ENCODE results near the gene IL6. TPM values are rescaled to one million over a fixed set of nuclear protein-coding genes. Genes with fewer than 3 reads are reported as not detected.

IL6 gene
- total RNA-seq, 1 experiment from 2014 or later: 0.52 TPM

GRCh38 chr7:22758576-22758975 lies 31.6 kb downstream of the IL6 start:
- ChIA-PET POLR2A (no interaction called here), CTCF (interaction anchor here (3.6 kb wide), 1 partner anchor 24 kb away, joined by 17 read pairs; no protein-coding TSS in a partner anchor)
- DNase-seq (ENCODE audit: low spot score) (no peak), ATAC-seq (no peak)
- Mint-ChIP-seq H3K36me3 (peaks cover 16% of the 10 kb centered on the region), H3K27me3 (ENCODE audit: low read depth) (no peaks in the 10 kb centered on the region; the same call in 1 of the 2 replicates), H3K4me1 (0 out of 2 replicates have a peak, but pooled peaks cover 4% of the 10 kb centered on the region), H3K27ac (no peak overlapping the region), H3K4me3 (no peak overlapping the region), H3K9me3 (peaks cover 34% of the 10 kb centered on the region)
- TF ChIP-seq, protein P1, sequence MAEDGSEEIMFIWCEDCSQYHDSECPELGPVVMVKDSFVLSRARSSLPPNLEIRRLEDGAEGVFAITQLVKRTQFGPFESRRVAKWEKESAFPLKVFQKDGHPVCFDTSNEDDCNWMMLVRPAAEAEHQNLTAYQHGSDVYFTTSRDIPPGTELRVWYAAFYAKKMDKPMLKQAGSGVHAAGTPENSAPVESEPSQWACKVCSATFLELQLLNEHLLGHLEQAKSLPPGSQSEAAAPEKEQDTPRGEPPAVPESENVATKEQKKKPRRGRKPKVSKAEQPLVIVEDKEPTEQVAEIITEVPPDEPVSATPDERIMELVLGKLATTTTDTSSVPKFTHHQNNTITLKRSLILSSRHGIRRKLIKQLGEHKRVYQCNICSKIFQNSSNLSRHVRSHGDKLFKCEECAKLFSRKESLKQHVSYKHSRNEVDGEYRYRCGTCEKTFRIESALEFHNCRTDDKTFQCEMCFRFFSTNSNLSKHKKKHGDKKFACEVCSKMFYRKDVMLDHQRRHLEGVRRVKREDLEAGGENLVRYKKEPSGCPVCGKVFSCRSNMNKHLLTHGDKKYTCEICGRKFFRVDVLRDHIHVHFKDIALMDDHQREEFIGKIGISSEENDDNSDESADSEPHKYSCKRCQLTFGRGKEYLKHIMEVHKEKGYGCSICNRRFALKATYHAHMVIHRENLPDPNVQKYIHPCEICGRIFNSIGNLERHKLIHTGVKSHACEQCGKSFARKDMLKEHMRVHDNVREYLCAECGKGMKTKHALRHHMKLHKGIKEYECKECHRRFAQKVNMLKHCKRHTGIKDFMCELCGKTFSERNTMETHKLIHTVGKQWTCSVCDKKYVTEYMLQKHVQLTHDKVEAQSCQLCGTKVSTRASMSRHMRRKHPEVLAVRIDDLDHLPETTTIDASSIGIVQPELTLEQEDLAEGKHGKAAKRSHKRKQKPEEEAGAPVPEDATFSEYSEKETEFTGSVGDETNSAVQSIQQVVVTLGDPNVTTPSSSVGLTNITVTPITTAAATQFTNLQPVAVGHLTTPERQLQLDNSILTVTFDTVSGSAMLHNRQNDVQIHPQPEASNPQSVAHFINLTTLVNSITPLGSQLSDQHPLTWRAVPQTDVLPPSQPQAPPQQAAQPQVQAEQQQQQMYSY (CRISPR knock-in tag; IDR thresholded peaks at IDR 0.05): no peak
- TF ChIP-seq EMX1 (CRISPR knock-in tag; IDR thresholded peaks at IDR 0.05): no peak
- TF ChIP-seq GABPB1 (CRISPR knock-in tag; IDR thresholded peaks at IDR 0.05): no peak
- TF ChIP-seq, protein P2, sequence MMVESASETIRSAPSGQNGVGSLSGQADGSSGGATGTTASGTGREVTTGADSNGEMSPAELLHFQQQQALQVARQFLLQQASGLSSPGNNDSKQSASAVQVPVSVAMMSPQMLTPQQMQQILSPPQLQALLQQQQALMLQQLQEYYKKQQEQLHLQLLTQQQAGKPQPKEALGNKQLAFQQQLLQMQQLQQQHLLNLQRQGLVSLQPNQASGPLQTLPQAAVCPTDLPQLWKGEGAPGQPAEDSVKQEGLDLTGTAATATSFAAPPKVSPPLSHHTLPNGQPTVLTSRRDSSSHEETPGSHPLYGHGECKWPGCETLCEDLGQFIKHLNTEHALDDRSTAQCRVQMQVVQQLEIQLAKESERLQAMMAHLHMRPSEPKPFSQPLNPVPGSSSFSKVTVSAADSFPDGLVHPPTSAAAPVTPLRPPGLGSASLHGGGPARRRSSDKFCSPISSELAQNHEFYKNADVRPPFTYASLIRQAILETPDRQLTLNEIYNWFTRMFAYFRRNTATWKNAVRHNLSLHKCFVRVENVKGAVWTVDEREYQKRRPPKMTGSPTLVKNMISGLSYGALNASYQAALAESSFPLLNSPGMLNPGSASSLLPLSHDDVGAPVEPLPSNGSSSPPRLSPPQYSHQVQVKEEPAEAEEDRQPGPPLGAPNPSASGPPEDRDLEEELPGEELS (CRISPR knock-in tag; IDR thresholded peaks at IDR 0.05): no peak
- no peak for TF ChIP-seq ZNF396 (CRISPR knock-in tag; IDR thresholded peaks at IDR 0.05; ENCODE audit: borderline replicate concordance)
- TF ChIP-seq TCF7 (CRISPR knock-in tag; IDR thresholded peaks at IDR 0.05; ENCODE audit: low read depth): no peak
- TF ChIP-seq, protein P3, sequence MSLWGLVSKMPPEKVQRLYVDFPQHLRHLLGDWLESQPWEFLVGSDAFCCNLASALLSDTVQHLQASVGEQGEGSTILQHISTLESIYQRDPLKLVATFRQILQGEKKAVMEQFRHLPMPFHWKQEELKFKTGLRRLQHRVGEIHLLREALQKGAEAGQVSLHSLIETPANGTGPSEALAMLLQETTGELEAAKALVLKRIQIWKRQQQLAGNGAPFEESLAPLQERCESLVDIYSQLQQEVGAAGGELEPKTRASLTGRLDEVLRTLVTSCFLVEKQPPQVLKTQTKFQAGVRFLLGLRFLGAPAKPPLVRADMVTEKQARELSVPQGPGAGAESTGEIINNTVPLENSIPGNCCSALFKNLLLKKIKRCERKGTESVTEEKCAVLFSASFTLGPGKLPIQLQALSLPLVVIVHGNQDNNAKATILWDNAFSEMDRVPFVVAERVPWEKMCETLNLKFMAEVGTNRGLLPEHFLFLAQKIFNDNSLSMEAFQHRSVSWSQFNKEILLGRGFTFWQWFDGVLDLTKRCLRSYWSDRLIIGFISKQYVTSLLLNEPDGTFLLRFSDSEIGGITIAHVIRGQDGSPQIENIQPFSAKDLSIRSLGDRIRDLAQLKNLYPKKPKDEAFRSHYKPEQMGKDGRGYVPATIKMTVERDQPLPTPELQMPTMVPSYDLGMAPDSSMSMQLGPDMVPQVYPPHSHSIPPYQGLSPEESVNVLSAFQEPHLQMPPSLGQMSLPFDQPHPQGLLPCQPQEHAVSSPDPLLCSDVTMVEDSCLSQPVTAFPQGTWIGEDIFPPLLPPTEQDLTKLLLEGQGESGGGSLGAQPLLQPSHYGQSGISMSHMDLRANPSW (CRISPR knock-in tag; conservative IDR thresholded peaks at IDR 0.05; ENCODE audit: low read depth): no peak
- TF ChIP-seq MLX (CRISPR knock-in tag; IDR thresholded peaks at IDR 0.05): no peak
- TF ChIP-seq ZNF263 (CRISPR knock-in tag; IDR thresholded peaks at IDR 0.05; ENCODE audit: low read depth): no peak
- no peak for TF ChIP-seq ATF1 (CRISPR knock-in tag; IDR thresholded peaks at IDR 0.05)
- no peak for TF ChIP-seq MXD4 (CRISPR knock-in tag; IDR thresholded peaks at IDR 0.05; ENCODE audit: borderline replicate concordance)
- no peak for TF ChIP-seq CBFB (CRISPR knock-in tag; IDR thresholded peaks at IDR 0.05; ENCODE audit: low read depth)
- TF ChIP-seq, protein P4, sequence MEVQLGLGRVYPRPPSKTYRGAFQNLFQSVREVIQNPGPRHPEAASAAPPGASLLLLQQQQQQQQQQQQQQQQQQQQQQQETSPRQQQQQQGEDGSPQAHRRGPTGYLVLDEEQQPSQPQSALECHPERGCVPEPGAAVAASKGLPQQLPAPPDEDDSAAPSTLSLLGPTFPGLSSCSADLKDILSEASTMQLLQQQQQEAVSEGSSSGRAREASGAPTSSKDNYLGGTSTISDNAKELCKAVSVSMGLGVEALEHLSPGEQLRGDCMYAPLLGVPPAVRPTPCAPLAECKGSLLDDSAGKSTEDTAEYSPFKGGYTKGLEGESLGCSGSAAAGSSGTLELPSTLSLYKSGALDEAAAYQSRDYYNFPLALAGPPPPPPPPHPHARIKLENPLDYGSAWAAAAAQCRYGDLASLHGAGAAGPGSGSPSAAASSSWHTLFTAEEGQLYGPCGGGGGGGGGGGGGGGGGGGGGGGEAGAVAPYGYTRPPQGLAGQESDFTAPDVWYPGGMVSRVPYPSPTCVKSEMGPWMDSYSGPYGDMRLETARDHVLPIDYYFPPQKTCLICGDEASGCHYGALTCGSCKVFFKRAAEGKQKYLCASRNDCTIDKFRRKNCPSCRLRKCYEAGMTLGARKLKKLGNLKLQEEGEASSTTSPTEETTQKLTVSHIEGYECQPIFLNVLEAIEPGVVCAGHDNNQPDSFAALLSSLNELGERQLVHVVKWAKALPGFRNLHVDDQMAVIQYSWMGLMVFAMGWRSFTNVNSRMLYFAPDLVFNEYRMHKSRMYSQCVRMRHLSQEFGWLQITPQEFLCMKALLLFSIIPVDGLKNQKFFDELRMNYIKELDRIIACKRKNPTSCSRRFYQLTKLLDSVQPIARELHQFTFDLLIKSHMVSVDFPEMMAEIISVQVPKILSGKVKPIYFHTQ (CRISPR knock-in tag; IDR thresholded peaks at IDR 0.05): no peak
- TF ChIP-seq FOXK1 (CRISPR knock-in tag; IDR thresholded peaks at IDR 0.05): no peak
- TF ChIP-seq, protein P5, sequence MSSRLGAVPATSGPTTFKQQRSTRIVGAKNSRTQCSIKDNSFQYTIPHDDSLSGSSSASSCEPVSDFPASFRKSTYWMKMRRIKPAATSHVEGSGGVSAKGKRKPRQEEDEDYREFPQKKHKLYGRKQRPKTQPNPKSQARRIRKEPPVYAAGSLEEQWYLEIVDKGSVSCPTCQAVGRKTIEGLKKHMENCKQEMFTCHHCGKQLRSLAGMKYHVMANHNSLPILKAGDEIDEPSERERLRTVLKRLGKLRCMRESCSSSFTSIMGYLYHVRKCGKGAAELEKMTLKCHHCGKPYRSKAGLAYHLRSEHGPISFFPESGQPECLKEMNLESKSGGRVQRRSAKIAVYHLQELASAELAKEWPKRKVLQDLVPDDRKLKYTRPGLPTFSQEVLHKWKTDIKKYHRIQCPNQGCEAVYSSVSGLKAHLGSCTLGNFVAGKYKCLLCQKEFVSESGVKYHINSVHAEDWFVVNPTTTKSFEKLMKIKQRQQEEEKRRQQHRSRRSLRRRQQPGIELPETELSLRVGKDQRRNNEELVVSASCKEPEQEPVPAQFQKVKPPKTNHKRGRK (CRISPR knock-in tag; IDR thresholded peaks at IDR 0.05; ENCODE audit: borderline replicate concordance): no peak

All from WTC11 (cell line).